AG04450 (cell line): ENCODE measurements around the gene PPP1R16B. TPM values are rescaled to one million over a fixed set of nuclear protein-coding genes. Genes with fewer than 3 reads are reported as not detected.

ENCODE experiments used
- CTCF ChIA-PET: fragments of 300-600, 350-600 bp; formaldehyde crosslinking; extraction: SDS; loops from one replicate; lab custom pipeline; 2022; ENCODE audit warnings: antibody characterized with exemption, inconsistent platforms; lab: Charles Lee
- POLR2A ChIA-PET: fragments of 350-600 bp; formaldehyde crosslinking; extraction: SDS; loops from one replicate; lab custom pipeline; 2021; ENCODE audit warnings: antibody characterized with exemption, inconsistent platforms; lab: Yijun Ruan, JAX
- DNase-seq: peaks from one replicate; pipeline ENCODE4 v3.0.0-alpha.2; 2011; ENCODE audit warnings: low read depth, low spot score
- H3K27ac ChIP-seq: one replicate; pipeline ENCODE4 v1.5.1; 2012; ENCODE audit warnings: low read depth, low read length, control low read depth
- H3K27me3 ChIP-seq: one replicate; pipeline ENCODE4 v1.6.0; 2012; ENCODE audit warnings: low read length; ENCODE audit not compliant: control insufficient read depth, insufficient read depth
- H3K4me3 ChIP-seq: 2 replicates; pipeline ENCODE4 v1.5.1; 2011; ENCODE audit warnings: mild to moderate bottlenecking, low read depth, low read length, control low read depth
- H3K9me3 ChIP-seq: 2 replicates; pipeline ENCODE4 v1.5.1; 2012; ENCODE audit warnings: low read length; ENCODE audit not compliant: control insufficient read depth, insufficient read depth
- polyA plus RNA-seq: library from polyadenylated mRNA; depleted of rRNA; stranded (reverse); fragments of >200 nt; gene quantifications from 2 replicates; pipeline ENCODE4 v1.2.3, GENCODE V29; 2011
- TF ChIP-seq, protein P1 (sequence below): IDR thresholded peaks from 2 replicates; pipeline ENCODE4 v1.5.1; 2011; ENCODE audit warnings: low read depth, low read length, control low read depth, inconsistent platforms

The PPP1R16B gene
- polyA plus RNA-seq, 1 experiment, result not detected

DNA sequence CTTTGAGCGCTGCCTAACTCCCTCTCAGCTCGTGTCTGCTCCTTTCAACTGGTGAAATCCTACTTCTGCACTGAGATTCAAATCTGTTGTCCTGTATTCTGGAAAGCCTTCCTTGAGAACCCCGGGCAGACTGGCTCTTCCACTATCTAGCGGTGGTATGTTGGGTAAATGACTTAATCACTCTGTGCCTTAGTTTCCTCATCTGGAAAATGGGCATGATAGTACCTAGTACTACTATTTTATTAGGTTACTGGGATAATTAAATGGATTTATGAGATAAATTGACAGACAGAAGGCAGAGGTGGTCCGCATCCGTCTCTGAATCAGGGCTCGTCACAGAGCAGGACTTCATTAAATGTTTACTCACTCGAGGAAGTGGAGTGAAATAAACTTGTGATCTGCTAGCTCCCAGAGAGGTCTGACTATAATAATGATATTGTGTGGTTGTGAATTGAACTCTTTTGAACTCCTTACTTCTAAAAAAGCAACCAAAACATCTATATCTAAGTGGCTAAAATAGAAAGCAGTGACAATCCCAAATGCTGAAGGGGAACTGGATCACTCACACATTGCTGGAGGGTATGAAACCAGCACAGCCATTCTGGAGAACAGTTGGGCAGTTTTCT lies 26.6 kb downstream of the PPP1R16B start:
- Histone ChIP-seq H3K27me3 (no peaks in the 10 kb centered on the region), H3K4me3 (no peak overlapping the region), H3K9me3 (no peaks in the 10 kb centered on the region), H3K27ac (no peak overlapping the region)
- POLR2A ChIA-PET, result no interaction called here
- CTCF ChIA-PET, result no interaction called here
- TF ChIP-seq, protein P1, sequence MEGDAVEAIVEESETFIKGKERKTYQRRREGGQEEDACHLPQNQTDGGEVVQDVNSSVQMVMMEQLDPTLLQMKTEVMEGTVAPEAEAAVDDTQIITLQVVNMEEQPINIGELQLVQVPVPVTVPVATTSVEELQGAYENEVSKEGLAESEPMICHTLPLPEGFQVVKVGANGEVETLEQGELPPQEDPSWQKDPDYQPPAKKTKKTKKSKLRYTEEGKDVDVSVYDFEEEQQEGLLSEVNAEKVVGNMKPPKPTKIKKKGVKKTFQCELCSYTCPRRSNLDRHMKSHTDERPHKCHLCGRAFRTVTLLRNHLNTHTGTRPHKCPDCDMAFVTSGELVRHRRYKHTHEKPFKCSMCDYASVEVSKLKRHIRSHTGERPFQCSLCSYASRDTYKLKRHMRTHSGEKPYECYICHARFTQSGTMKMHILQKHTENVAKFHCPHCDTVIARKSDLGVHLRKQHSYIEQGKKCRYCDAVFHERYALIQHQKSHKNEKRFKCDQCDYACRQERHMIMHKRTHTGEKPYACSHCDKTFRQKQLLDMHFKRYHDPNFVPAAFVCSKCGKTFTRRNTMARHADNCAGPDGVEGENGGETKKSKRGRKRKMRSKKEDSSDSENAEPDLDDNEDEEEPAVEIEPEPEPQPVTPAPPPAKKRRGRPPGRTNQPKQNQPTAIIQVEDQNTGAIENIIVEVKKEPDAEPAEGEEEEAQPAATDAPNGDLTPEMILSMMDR, result no peak
- DNase-seq, result no peak

DNA sequence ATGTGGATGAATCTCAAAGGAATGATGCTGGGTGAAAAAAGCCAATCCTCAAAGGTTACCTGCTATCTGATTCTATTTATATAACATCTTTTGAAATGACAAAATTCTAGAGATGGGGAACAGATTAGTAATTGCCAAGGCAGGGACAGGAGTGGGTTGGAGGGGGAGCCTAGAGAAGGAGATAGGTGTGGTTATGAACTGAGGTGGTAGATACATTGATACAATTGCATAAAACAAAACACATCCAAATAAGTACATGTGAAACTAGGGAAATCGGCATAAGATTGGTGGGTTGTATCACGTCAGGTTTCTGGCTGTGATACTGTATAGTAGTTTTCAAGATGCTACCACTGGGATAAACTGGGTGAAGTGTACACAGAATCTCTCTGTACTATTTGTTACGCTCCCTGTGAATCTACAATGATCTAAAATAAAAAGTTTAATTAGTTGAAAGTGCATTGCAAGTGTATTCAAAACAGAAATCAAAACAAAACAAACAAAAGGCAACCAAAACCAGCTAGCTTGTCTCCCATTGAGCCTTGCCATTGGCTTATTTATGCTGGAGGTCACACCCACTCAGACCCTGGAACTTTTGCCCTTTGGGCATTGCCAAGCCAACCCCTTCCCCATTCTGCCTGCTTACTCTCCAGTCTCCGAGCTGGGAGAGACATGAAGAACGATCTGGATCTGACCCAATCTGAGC lies 27.8 kb downstream of the PPP1R16B start:
- TF ChIP-seq, protein P1, result no peak
- no peak overlapping the region for H3K4me3 ChIP-seq
- no peaks in the 10 kb centered on the region for H3K27me3 ChIP-seq
- no peaks in the 10 kb centered on the region for H3K9me3 ChIP-seq
- no peak for DNase-seq
- CTCF ChIA-PET, result no interaction called here
- no peak overlapping the region for H3K27ac ChIP-seq
- POLR2A ChIA-PET, result no interaction called here

DNA sequence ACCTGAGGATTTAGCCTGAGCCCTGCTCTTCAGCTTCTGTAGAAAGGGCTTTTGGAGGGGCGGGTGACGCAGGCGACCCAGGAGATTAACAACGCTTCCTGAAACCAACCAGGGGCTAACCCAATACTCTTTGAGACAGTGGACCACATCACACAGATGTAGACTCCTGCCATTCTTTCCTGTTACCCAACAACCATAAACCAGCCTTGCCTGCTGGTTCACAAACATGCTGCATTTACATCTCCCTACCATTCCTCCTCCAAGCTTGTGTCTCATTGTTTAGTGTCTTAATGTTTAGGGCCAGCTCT lies 28.3 kb downstream of the PPP1R16B start:
- no peaks in the 10 kb centered on the region for H3K9me3 ChIP-seq
- POLR2A ChIA-PET, result no interaction called here
- no peaks in the 10 kb centered on the region for H3K27me3 ChIP-seq
- no peak overlapping the region for H3K4me3 ChIP-seq
- TF ChIP-seq, protein P1, result no peak
- CTCF ChIA-PET, result no interaction called here
- no peak for DNase-seq
- no peak overlapping the region for H3K27ac ChIP-seq

DNA sequence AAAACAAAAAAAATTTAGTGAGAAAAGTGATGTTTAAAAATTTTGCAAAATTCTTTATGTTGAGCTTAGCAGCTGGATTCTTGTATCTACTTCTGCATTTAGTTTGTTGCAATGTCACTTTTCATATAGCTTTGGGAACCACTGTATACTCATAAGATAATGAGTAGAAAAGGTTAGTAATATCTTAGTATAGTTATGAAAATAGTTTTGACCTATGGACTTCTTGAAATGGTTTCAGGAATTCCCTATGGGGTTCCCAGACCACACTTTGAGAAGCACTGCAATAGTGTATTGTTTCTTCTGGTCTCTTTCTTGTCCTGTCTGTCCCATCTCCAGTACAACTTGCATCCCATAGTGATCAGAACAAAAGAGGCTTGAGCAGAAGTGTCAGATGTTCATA lies 29.4 kb downstream of the PPP1R16B start:
- POLR2A ChIA-PET, result no interaction called here

DNA sequence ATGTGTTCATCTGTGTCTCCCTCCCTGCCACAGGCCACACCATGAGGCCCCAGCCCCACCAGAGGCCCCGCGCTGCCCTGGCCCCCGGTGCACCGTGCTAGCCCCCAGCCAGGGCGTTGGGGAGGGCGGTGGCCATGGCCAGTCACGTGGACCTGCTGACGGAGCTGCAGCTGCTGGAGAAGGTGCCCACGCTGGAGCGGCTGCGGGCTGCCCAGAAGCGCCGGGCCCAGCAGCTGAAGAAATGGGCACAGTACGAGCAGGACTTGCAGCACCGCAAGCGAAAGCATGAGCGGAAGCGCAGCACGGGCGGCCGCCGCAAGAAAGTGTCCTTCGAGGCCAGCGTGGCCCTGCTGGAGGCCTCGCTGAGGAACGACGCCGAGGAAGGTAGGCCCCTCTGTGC lies 30.3 kb downstream of the PPP1R16B start:
- no peak overlapping the region for H3K4me3 ChIP-seq
- H3K27me3 ChIP-seq, result no peaks in the 10 kb centered on the region
- no peaks in the 10 kb centered on the region for H3K9me3 ChIP-seq
- DNase-seq, result no peak
- ChIA-PET CTCF (no interaction called here), POLR2A (no interaction called here)
- H3K27ac ChIP-seq, result no peak overlapping the region
- TF ChIP-seq, protein P1, result no peak

More for the DNA sequence above, 29.4 kb downstream of the PPP1R16B start:
- no peak for DNase-seq
- no peak overlapping the region for H3K27ac ChIP-seq
- TF ChIP-seq, protein P1, result no peak
- H3K9me3 ChIP-seq, result no peaks in the 10 kb centered on the region
- no peaks in the 10 kb centered on the region for H3K27me3 ChIP-seq
- no peak overlapping the region for H3K4me3 ChIP-seq
- CTCF ChIA-PET, result no interaction called here
